GM19467 (cell line): Measurements from ENCODE around the gene FGFBP1.

Experiments
- ATAC-seq: cut with Tn5 transposase; IDR thresholded peaks from one replicate; pipeline ENCODE4 v1.9.1; 2021; ENCODE audit warnings: mild to moderate bottlenecking, moderate library complexity; ENCODE audit not compliant: unreplicated experiment

The FGFBP1 gene

DNA sequence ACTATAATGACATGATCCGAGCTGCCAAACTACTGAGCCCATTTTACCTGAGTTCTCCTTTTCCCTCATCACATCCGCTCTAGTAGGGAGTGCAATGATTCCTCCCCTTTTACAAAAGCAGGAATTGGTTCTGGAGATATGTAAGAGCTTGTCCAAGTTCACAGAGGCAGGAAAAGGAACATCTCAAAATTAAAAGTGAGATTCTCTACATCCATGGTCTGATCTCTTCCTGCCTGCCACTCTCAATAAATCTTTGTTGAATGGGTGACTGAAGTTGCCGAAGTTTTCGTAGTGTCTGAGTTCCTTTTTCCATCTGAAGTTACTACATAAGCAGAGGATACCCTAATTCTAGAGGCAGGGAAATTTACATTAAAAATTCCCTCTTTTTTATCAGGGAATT lies at the start of gene FGFBP1:
Gene FGFBP1 (minus strand): TSS at position 101 of the 400 bp plus-strand sequence. CDS start 2,108 bp downstream, outside the sequence.
- no peak for ATAC-seq

DNA sequence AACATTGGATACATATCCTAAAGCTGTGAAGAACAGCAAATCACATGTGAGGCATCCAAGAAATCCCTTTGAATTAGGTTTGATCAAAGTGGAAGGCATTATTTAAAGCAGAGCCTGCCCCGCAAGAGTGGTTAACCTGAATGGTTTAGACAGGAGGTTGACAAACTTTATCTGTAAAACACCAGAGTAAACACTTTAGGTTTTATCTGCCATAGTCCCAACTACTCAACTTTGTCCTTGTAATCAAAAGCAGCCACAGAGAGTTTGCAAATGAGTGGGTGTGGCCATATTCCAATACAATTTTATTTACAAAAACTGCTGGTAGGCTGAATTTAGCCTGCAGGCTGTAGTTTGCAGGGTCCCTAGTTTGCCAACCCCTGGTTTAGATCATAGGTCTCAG lies 49.7 kb upstream of the FGFBP1 start:
- ATAC-seq: no peak

DNA sequence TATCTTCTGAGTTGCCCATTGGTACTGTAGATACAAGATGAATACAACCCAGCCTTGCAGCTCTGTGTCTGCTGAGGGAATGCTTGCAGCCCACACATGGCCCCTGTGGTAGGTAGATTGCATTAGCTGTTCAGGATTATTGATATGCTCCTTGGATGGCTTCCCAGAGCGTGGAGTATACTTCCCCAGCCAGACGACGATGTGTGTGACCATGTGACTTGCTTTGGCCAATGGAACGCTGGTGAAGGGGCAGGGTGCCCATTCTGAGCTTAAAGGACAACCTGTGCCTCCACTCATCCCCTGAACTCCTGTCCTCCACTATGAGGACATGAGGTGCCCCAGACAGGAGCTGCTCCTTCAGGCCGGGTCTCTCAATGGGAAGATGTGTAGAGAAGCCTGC lies 48.4 kb upstream of the FGFBP1 start:
- no peak for ATAC-seq

DNA sequence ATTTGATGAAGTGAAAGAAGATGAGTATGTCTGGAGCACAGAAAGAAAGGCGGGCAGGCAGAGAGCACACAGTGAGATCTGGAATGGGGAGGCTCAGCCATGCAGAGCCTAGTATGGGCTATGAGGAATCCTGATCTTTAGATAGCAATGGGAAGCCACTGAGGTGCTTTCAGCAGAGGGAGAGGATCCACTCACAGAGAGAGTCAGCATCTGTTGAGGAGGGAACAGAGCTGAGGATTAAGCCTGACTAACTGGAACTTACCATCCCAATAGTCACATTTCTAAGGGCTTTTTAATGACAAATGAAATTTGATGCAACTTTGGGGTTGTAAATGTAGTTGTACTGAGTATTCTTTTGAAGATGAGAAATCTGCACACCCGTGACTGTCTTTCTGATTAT lies 45.1 kb upstream of the FGFBP1 start:
- ATAC-seq: no peak

DNA sequence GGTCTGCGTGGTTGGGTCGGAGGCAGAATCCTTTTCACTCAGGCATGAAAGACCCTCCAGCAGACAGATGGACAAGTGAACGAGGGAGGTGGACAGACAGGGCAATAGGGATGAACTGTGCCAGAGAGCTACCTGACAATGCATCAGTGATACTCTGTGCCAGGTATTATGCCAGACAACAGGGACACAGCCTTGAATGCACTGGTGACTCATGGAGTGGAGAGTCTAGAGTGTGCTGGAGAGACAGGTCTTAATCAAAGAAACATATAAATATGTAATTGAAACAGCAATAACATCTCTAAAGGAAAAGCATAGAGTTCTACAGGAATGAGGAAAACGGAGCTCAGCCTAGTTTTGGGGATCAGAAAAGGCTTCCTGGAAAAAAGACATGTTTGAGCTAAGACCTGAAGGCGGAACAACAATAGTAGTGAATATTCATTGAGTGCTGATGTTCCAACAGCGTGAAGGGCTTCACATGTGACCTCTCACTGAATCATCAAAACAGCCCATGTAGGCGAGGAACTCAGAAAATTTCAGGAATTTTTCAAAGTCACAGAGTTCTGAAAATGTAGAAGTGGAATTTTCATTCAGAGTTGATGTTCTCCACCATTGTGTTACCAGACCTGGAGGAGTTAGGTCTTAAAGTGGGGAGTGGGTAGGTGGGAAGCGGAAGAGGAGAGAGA lies 44.4 kb upstream of the FGFBP1 start:
- ATAC-seq: no peak

DNA sequence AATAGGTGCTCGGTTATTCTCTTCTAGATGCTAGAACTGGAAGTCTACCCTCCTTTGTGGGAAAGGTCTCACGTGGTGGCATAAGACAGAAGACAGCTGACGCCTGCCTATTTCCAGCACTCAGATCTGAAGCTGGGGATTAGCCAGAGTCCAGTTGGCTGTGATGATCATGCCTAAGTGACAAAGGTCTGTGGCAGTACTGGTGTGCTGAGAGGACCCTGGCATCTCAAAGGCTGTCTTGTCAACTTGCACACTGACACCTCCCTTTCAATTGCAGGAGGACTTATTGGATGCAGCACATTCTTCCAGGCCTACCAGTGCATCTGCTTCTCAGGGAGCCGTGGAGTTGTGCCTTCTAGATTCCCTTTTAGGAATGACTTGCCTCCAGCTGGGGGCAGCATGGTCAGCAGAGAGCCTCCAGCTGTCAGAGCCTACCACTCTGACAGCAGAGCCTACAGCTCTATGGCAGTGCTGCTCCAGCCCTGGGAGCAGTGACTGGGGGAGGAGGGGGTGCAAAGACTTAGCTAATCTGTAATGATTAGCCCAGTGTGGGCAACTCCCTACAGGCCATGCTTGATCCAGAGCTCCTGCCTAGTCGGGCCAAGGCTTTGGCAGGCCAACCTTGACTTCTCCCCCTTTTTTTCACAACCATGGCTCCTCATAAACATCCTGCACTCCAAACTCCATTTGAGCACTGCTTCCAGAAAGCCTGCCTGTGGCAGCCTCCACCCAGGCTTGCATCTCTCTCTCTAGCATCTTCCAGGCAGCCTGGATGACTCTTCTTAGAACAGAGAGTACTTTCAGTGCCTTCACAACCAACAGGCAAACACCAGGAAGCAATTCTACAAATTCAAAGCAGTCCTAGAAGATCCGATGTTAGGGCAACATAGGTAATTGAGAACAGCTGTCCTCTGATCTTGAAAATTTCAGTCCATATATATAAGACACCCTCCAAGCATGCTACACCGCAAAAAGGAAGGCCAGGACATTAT lies 38.2 kb upstream of the FGFBP1 start:
- no peak for ATAC-seq

DNA sequence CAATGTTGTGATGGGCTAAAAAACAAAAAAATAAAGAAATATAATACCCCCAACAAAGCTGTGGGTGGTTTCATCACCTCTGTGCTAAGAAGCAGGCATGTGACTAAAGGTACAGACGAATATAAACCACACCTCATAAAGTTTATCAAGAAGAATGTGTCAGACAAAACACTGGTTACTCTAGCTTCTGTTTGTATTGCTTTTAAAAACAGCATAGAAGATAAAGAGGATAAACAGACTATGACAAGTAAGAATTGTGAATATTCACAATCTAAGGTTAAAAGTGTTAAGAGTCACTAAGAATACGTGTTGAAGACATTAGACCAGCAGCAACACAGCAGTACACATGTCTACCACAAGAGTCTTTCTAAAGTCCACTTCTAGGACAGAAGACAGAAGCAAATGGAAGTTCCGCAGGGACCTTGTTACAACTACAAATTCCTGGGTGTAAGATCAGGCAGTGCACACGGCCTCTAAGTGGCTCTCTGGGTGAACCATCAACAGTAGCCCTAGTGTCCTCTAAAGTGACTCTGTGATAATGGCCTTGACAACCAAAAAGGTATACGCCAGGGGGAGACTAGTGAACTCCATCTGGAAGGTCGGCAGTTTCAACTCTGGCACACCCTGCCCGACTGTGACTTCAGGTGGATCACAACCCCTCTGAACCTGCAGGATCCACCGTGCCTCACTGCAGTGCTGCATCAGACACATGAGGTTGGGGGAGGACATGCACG lies 32.7 kb upstream of the FGFBP1 start:
- ATAC-seq: no peak

DNA sequence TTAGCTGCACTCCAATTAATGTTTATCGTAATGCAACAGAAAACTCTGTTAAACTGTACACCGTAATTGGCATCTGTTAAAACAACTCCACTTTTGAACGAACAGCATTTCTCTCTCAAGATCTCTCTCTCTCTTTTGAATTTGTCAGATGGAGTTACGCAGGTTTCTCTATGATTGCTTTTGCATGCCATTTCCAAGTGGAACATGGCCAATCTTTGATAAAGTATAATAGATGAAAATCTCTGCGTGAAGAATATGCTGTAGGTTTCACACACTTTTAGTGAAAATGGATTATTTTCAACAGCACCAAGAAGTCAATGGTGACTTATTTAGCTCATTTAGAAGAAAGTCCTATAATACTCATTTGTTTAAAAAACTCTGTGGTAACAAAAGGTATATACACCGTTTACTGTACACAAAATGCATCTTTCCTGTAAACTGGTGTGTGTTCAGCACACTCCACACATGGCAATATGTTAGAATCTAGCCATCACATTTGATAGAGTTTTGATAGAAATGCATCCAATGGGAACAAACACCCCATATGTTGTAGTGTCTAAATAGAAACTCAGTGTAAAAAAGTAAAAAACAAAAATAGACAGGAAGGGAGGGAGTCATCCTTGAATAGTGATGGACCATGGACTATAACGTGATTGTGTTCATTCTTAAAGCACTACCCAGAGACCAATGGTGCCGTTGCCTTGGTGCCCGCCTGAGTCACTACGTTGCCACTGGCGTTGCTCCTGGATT lies 30.2 kb upstream of the FGFBP1 start:
- ATAC-seq: no peak

DNA sequence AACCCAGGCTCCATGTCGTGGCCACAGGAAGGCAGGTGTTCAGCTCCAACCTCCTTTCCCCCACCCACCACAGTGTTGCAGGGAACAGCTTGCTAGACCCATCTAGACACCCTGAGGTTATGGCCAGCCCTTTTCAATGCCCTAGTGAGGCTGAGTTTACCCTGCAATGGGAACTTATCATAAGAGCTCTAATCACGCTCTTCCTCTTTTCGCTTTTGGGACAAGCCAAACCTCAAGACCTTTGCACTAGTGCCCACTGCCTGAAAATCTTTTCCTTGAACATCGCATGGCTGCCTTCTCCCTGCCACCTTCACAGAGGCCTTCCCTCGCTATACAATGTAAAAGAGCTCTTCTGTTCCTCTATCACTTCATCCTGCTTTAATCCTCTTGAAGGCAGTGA lies 26.8 kb upstream of the FGFBP1 start:
- ATAC-seq: no peak

DNA sequence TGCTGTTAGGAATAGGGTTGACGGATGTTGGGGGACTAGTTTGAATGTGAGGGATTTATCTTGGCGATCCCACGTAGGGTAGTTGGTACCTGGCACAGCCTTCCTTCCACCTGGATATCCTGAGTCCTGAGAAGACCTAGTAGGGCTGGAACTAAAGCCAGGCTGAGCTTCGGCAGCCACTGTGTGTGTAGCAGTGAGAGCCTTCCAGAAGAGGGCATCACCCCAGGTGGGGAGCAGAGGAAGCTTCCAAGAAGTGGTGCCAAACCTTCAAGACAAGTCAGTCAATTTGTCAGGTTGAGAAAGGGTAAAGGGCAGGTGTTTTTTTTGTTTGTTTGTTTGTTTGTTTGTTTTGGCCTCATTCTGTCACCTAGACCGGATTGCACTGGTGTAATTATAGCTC lies 25.6 kb upstream of the FGFBP1 start:
- no peak for ATAC-seq

DNA sequence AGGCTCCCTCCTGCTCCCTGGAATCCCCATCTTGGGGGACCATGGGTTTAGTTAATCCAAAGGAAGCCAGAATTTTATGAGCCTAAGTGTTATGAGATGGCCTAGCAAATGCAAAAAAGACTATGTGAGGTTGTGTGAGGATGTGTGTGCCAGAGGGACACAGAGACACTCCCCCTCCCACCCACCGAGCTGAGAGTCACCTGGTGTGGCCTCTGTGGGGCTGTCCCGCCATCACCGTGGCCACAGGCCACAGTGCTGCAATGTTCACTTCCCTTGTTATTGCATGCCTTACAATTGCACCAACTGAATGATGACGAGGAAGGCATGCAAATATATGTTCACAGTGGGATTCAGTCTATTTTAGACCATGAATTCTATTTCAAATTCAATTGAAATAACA lies 25.0 kb upstream of the FGFBP1 start:
- peak; percentile 62 for ATAC-seq

DNA sequence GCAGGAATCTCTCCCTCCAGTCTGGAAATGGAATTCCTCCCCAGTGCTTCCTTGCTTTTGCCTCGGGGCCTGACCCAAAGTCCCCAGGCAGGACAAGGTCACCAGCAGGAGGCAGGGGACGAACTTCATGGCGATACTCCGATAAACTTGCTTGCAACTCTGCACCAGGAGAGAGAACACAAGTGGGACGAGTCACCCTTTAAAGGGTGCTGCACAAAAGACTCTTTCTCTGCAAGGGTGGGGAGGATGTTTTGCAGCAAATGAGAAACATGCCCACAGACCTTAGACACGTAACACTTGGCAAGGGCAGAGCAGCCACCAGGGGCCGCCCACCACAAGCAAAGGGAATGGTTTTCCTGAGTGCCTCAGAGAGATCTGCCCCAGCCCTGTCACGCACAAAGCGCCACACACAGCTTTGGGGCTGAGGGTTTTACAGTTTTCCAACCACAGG lies 24.5 kb upstream of the FGFBP1 start, which contains the start of gene FGFBP2:
Gene FGFBP2 (minus strand): TSS at position 175 of the 451 bp plus-strand sequence. CDS start 46 bp downstream, at position 129.
- peak; percentile 40 for ATAC-seq

DNA sequence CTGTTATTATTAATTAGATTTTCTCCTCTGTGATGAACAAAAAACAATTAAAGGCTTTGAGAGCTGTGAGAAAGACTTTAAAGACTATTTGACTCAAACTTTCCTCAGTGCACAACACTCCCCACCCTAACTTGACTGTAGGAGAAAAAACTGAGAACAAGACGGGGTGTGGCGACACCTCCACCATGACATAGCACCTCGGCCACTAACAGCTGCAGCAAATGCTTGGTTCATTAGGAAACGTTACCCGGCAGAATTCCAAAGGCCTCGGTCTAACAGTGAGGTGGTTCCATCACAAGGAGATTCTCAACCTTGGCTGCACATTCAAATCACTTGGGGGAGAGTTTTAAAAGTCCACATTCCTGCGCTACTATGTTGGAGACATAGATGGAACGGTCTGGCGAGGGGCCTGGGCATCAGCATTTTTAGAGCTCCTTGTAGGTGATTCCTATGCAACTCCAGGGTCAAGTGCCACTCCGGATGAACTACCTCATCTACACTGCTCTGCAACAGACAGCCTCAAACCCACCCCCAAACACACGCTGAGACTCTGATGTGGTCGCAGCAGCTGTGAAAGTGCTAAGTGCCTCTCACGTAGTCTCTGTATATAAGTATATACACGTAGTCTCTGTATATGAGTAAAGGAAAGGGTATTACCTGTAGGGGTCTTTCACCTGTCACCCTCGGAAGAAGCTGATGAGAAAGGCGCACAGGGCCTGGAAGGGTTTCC lies 23.4 kb upstream of the FGFBP1 start:
- ATAC-seq: no peak

DNA sequence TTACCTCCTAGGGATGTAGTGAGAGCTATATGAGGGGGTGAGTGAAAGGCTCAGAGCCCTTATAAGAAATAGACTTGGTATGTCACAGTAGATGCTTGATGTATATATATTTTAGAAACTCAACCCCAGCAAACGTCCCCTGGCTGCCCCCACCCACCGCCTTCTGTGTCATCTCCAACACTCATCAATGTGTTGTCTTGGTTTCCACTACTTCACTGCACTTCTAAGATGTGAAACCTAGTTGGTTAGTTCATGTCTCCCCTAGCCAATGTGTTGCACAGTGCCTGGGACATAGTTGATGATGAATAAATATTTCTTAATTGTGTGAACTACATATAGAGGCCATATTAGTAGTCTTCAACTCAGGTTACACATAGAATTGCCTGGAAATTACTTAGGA lies 20.0 kb upstream of the FGFBP1 start:
- no peak for ATAC-seq

DNA sequence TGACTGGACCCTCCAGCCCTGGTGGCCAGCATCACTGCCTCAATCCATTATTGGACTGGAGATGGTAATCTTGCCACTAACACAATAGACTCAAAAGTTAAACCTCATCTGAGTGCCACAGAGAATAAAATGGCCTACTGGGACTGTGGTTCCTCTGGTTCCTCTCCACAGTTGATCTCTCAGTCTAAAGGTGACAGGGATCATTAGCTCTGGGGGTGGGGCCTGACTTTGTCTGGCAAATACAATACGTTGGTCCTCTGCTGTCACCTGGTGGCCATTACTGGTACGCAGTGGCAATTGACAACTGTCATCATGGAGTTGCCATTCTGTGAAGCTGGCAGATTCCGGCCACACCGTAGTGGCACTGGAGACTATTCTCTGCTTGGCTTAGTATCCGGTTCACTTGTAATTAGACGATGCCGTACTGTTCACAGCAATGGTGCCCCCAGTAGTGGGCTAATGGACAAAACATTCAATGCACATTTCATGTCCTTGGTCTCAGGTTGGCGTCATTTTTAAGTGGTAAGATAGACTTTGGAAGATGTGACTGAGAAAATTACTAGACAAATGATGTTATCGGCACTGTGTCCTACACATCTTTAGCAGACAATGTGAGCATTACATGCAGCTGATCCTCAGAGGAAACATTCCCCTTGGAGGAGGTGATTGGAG lies 17.8 kb upstream of the FGFBP1 start:
- peak; percentile 98 for ATAC-seq

DNA sequence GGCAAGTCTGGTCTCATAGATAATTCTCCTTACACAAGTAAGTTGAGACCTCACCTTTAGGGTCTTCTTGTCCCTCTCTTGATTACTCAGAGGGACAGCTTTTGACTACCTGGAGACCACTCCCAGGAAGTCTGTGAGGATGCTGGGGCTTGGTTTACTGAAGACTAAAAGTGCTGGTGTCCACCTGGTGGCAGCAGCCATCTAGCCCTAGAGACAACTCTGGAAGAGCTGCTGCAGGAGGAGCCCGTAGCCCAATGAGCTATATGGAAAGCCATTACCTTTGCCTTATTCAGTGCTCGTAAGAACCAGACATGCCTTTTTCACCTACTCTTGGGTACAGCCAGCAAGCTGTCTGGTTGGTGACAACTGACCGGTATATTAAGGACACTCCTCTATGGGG lies 17.1 kb upstream of the FGFBP1 start:
- no peak for ATAC-seq

DNA sequence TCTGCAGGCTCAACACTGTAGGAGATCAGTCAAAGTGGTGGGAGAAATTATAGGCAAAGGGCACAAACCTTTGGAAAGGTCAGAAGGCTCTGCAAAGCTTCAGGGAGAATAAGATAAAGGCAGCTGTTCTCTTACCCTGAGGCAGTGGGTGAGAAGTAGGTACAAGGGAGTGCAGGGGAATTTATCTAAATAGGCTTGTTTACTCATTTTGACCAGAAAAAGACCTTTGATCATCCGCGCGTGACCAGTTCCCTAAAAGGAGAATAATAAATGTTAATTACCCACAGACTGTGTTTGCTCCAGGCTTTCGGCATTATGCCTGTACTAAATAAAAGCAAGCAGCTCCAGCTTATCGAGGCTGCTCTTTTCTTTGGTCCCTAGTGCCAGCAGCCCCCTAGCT lies 15.1 kb upstream of the FGFBP1 start:
- ATAC-seq: no peak

DNA sequence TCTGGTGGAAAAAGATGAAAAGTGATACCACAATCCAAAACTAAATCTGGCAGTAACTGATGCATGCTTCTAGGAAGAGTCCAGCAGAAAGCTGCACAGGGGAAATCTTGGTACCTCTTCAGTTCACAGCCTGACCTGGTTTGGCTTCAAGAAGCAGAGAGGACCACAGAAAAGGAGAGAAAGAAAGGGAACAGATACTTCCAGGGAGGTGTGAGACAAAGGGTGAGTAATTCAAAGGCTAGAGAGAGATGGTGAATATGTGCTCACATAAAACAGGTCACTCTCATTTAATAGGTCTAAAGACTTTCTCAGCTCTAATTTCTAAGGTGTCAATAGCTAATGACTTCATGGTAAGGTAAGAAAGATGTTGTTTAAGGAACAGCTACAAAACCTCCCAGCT lies 13.2 kb upstream of the FGFBP1 start:
- no peak for ATAC-seq

DNA sequence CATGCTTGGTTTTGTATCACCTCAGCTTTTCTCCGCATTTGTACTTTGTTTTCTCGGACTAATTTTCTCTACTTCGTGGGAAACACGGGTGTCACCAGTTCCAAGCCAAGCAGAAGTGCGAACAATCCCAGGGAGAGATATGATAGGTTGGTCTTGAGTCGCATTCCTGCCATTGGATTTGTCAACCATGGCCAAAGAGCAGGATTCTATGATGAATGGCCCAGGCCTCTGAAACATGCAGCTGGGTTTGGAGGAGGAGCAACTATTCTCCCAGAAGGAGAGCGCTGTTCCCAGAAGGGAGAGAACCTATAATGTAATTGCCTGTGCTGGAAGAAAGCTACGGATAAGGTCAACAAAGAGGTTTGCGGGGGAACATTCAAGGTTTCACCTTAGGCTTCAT lies 10.3 kb upstream of the FGFBP1 start:
- ATAC-seq: no peak
